HEK293 (cell line): ENCODE measurements around the gene PCSK1.

Source experiments
- BCL6B ChIP-seq: fragments of 450-650 bp; formaldehyde crosslinking; IDR thresholded peaks from 2 replicates; pipeline ENCODE4 v1.5.1; 2017; ENCODE audit warnings: missing biosample characterization, missing genetic modification characterization
- EGR2 ChIP-seq: fragments of 450-650 bp; formaldehyde crosslinking; IDR thresholded peaks from 2 replicates; pipeline ENCODE4 v1.5.1; 2016; ENCODE audit warnings: low read depth, missing biosample characterization, missing genetic modification characterization
- GFI1B ChIP-seq: fragments of 450-650 bp; formaldehyde crosslinking; IDR thresholded peaks from 2 replicates; pipeline ENCODE4 v1.5.1; 2016; ENCODE audit warnings: missing biosample characterization, missing genetic modification characterization
- GLI4 ChIP-seq: fragments of 450-650 bp; formaldehyde crosslinking; IDR thresholded peaks from 2 replicates; pipeline ENCODE4 v1.5.1; 2016; ENCODE audit warnings: missing biosample characterization, missing genetic modification characterization
- GLIS2 ChIP-seq: fragments of 450-650 bp; formaldehyde crosslinking; IDR thresholded peaks from 2 replicates; pipeline ENCODE4 v1.5.1; 2016; ENCODE audit warnings: missing biosample characterization, missing genetic modification characterization
- KLF10 ChIP-seq: fragments of 450-650 bp; IDR thresholded peaks from 2 replicates; pipeline ENCODE4 v1.5.1; 2018; ENCODE audit warnings: missing biosample characterization, mild to moderate bottlenecking, missing genetic modification characterization
- KLF16 ChIP-seq: fragments of 450-650 bp; formaldehyde crosslinking; IDR thresholded peaks from 2 replicates; pipeline ENCODE4 v1.5.1; 2017; ENCODE audit warnings: missing biosample characterization, missing genetic modification characterization
- PRDM10 ChIP-seq: fragments of 450-650 bp; formaldehyde crosslinking; IDR thresholded peaks from 2 replicates; pipeline ENCODE4 v1.5.1; 2016; ENCODE audit warnings: missing biosample characterization, missing genetic modification characterization
- PRDM4 ChIP-seq: fragments of 450-650 bp; formaldehyde crosslinking; IDR thresholded peaks from 2 replicates; pipeline ENCODE4 v1.5.1; 2017; ENCODE audit warnings: missing biosample characterization, missing genetic modification characterization
- SALL2 ChIP-seq: fragments of 450-650 bp; formaldehyde crosslinking; IDR thresholded peaks from 2 replicates; pipeline ENCODE4 v1.5.0; 2017; ENCODE audit warnings: missing biosample characterization, mild to moderate bottlenecking, missing genetic modification characterization, borderline replicate concordance
- SCRT1 ChIP-seq: fragments of 450-650 bp; formaldehyde crosslinking; IDR thresholded peaks from 2 replicates; pipeline ENCODE4 v1.5.1; 2016; ENCODE audit warnings: missing biosample characterization, missing genetic modification characterization, borderline replicate concordance
- ZEB2 ChIP-seq: fragments of 450-650 bp; formaldehyde crosslinking; IDR thresholded peaks from 2 replicates; pipeline ENCODE4 v1.5.1; 2016; ENCODE audit warnings: missing biosample characterization, missing genetic modification characterization
- ZNF10 ChIP-seq: fragments of 450-650 bp; formaldehyde crosslinking; IDR thresholded peaks from 2 replicates; pipeline ENCODE4 v1.5.1; 2017; ENCODE audit warnings: missing biosample characterization, missing genetic modification characterization
- ZNF132 ChIP-seq: fragments of 450-650 bp; formaldehyde crosslinking; IDR thresholded peaks from 2 replicates; pipeline ENCODE4 v1.5.1; 2017; ENCODE audit warnings: missing biosample characterization, missing genetic modification characterization, borderline replicate concordance
- ZNF155 ChIP-seq: fragments of 450-650 bp; formaldehyde crosslinking; IDR thresholded peaks from 2 replicates; pipeline ENCODE4 v1.5.1; 2016; ENCODE audit warnings: missing biosample characterization, missing genetic modification characterization
- ZNF16 ChIP-seq: fragments of 450-650 bp; formaldehyde crosslinking; IDR thresholded peaks from 2 replicates; pipeline ENCODE4 v1.5.1; 2016; ENCODE audit warnings: low read depth, missing biosample characterization, missing genetic modification characterization
- ZNF2 ChIP-seq: fragments of 450-650 bp; formaldehyde crosslinking; IDR thresholded peaks from 2 replicates; pipeline ENCODE4 v1.5.1; 2016; ENCODE audit warnings: missing biosample characterization, missing genetic modification characterization
- ZNF24 ChIP-seq: fragments of 450-650 bp; formaldehyde crosslinking; IDR thresholded peaks from 2 replicates; pipeline ENCODE4 v1.5.1; 2016; ENCODE audit warnings: missing biosample characterization, missing genetic modification characterization
- ZNF362 ChIP-seq: fragments of 450-650 bp; formaldehyde crosslinking; IDR thresholded peaks from 2 replicates; pipeline ENCODE4 v1.5.1; 2016; ENCODE audit warnings: missing biosample characterization, missing genetic modification characterization
- ZNF404 ChIP-seq: fragments of 450-650 bp; formaldehyde crosslinking; IDR thresholded peaks from 2 replicates; pipeline ENCODE4 v1.5.1; 2017; ENCODE audit warnings: missing biosample characterization, missing genetic modification characterization
- ZNF530 ChIP-seq: fragments of 450-650 bp; formaldehyde crosslinking; IDR thresholded peaks from 2 replicates; pipeline ENCODE4 v1.5.1; 2016; ENCODE audit warnings: low read depth, missing biosample characterization, missing genetic modification characterization
- ZNF596 ChIP-seq: fragments of 450-650 bp; IDR thresholded peaks from 2 replicates; pipeline ENCODE4 v1.5.0; 2018; ENCODE audit warnings: missing biosample characterization, mild to moderate bottlenecking, missing genetic modification characterization, moderate library complexity
- ZNF623 ChIP-seq: fragments of 450-650 bp; formaldehyde crosslinking; IDR thresholded peaks from 2 replicates; pipeline ENCODE4 v1.5.1; 2016; ENCODE audit warnings: missing biosample characterization, missing genetic modification characterization
- ZNF629 ChIP-seq: fragments of 450-650 bp; formaldehyde crosslinking; IDR thresholded peaks from 2 replicates; pipeline ENCODE4 v1.5.1; 2017; ENCODE audit warnings: missing biosample characterization, missing genetic modification characterization
- ZNF654 ChIP-seq: fragments of 450-650 bp; formaldehyde crosslinking; IDR thresholded peaks from 2 replicates; pipeline ENCODE4 v1.5.1; 2016; ENCODE audit warnings: low read depth, missing biosample characterization, missing genetic modification characterization
- ZNF660 ChIP-seq: fragments of 450-650 bp; IDR thresholded peaks from 2 replicates; pipeline ENCODE4 v1.5.1; 2018; ENCODE audit warnings: missing biosample characterization, mild to moderate bottlenecking, missing genetic modification characterization
- ZNF692 ChIP-seq: fragments of 450-650 bp; formaldehyde crosslinking; IDR thresholded peaks from 2 replicates; pipeline ENCODE4 v1.5.1; 2016; ENCODE audit warnings: missing biosample characterization, missing genetic modification characterization
- ZNF76 ChIP-seq: fragments of 450-650 bp; formaldehyde crosslinking; IDR thresholded peaks from 2 replicates; pipeline ENCODE4; 2016; ENCODE audit warnings: low read depth, missing biosample characterization, missing genetic modification characterization, borderline replicate concordance
- ZNF830 ChIP-seq: fragments of 450-650 bp; IDR thresholded peaks from 2 replicates; pipeline ENCODE4 v1.5.0; 2018; ENCODE audit warnings: missing biosample characterization, missing genetic modification characterization, low read depth, mild to moderate bottlenecking, moderate library complexity

Gene PCSK1

GRCh38 chr5:96431376-96432187 lies 1.5 kb downstream of the PCSK1 start (continued):
- TF ChIP-seq EGR2 (peak; percentile 96), ZNF76 (no peak), ZNF623 (tag by site-specific recombination) (no peak), SCRT1 (no peak), ZNF629 (tag by site-specific recombination) (peak; percentile 62; the same call in 1 of the 2 replicates), KLF10 (tag by site-specific recombination) (peak; percentile 81), ZNF404 (tag by site-specific recombination) (no peak), SALL2 (no peak), GFI1B (tag by site-specific recombination) (no peak), ZNF362 (tag by site-specific recombination) (peak; percentile 88), ZNF530 (tag by site-specific recombination) (no peak), ZNF660 (tag by site-specific recombination) (no peak; the same call in 1 of the 2 replicates), GLI4 (no peak), KLF16 (peak; percentile 58; the same call in 1 of the 2 replicates), ZNF24 (tag by site-specific recombination) (peak; percentile 50; the same call in 1 of the 2 replicates), ZNF654 (no peak), ZNF16 (tag by site-specific recombination) (no peak), ZNF2 (tag by site-specific recombination) (no peak), ZNF830 (tag by site-specific recombination) (no peak), ZNF596 (tag by site-specific recombination) (no peak), ZNF10 (tag by site-specific recombination) (peak; percentile 42; the same call in 1 of the 2 replicates), PRDM4 (tag by site-specific recombination) (no peak), GLIS2 (tag by site-specific recombination) (peak; percentile 69), ZNF132 (tag by site-specific recombination) (no peak), PRDM10 (tag by site-specific recombination) (peak; percentile 89), BCL6B (no peak), ZEB2 (tag by site-specific recombination) (peak; percentile 64), ZNF155 (tag by site-specific recombination) (no peak), ZNF692 (tag by site-specific recombination) (0 out of 2 replicates have a peak, but pooled peaks have one; percentile 17)
